ENCODE data around the gene EZH2.

DNA sequence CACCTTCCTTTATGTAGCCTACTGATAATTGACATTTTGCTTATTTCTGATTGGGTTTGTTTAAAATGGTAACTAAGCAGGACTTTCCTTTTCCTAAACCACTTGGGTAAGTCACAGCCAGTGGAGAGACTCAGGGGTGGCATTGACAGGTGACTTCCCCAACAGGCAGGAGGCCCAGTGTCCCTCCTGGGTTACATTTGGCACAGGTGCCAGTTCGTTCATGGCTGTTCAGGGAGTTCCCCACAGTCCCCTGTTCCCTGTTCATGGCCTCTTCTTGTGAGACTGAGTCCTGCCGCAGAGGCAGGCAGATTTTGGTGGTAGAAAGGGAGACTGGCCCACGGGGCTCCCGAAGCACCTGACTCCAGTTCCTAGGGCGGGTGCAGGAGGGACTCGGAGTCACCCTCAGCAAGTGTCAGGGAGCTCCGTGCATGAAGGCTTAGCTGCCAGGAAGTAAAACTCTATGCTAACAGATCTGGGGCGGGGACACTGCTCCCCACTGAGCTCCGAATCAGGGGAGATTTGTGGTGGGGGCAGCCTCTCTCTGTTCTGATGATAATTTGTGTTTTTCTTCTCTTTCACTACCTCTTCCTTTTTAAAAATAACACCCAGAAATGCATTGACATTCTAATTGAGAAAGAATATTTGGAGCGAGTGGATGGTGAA, 84.1 kb downstream of the EZH2 start:
- no peak for TF ChIP-seq CTCF (conservative IDR thresholded peaks at IDR 0.05; ENCODE audit: low read depth, low read length)
- TF ChIP-seq EZH2 (IDR thresholded peaks at IDR 0.05; ENCODE audit: low read length, unreplicated experiment): no peak

Data from PC-3 (cell line).